ENCODE measurements around the gene ZNF226. TPM values are rescaled to one million over a fixed set of nuclear protein-coding genes. Genes with fewer than 3 reads are reported as not detected.
"Not testable (repeated sequence)": the region's sequence is repeated elsewhere in the genome, so short reads cannot be mapped to it uniquely, and the experiment has no call there.

The ZNF226 gene
- total RNA-seq, 1 donor from 2014 or later = 23.2 TPM

GRCh38 chr19:44164327-44164672 lies 600 bp upstream of the ZNF226 start:
- Mint-ChIP-seq H3K36me3 (ENCODE audit: low read depth, unreplicated experiment) (peaks cover 23% of the 10 kb centered on the region), H3K27me3 (ENCODE audit: unreplicated experiment) (peaks cover 2% of the 10 kb centered on the region), H3K9me3 (ENCODE audit: unreplicated experiment) (no peaks in the 10 kb centered on the region), H3K4me1 (ENCODE audit: unreplicated experiment) (peaks cover 26% of the 10 kb centered on the region), H3K27ac (ENCODE audit: unreplicated experiment) (peak overlapping the region; percentile 98), H3K4me3 (ENCODE audit: unreplicated experiment) (peak overlapping the region; percentile 98)
- no peak for DNase-seq (ENCODE audit: low spot score)
- TF ChIP-seq CTCF (IDR thresholded peaks at IDR 0.05; ENCODE audit: unreplicated experiment) = no peak

- Mint-ChIP-seq H3K36me3 (ENCODE audit: low read depth, unreplicated experiment) (peaks cover 72% of the 10 kb centered on the region), H3K4me1 (ENCODE audit: unreplicated experiment) (peaks cover 13% of the 10 kb centered on the region)
- DNase-seq (ENCODE audit: low spot score); H3K27me3 Mint-ChIP-seq (ENCODE audit: unreplicated experiment); H3K4me3 Mint-ChIP-seq (ENCODE audit: unreplicated experiment); H3K27ac Mint-ChIP-seq (ENCODE audit: unreplicated experiment); H3K9me3 Mint-ChIP-seq (ENCODE audit: unreplicated experiment): not testable (repeated sequence)
Observed at GRCh38 chr19:44170660-44171059, 5.8 kb downstream of the ZNF226 start.

GRCh38 chr19:44176590-44176989 lies 11.7 kb downstream of the ZNF226 start:
- DNase-seq (ENCODE audit: low spot score) = no peak
- TF ChIP-seq CTCF (IDR thresholded peaks at IDR 0.05; ENCODE audit: unreplicated experiment) = no peak
- Mint-ChIP-seq H3K4me1 (ENCODE audit: unreplicated experiment) (no peaks in the 10 kb centered on the region), H3K27me3 (ENCODE audit: unreplicated experiment) (peaks cover 2% of the 10 kb centered on the region), H3K36me3 (ENCODE audit: low read depth, unreplicated experiment) (peaks cover 67% of the 10 kb centered on the region), H3K9me3 (ENCODE audit: unreplicated experiment) (peaks cover 13% of the 10 kb centered on the region), H3K27ac (ENCODE audit: unreplicated experiment) (no peak overlapping the region), H3K4me3 (ENCODE audit: unreplicated experiment) (peak overlapping the region; percentile 66)

- no peak overlapping the region for H3K4me3 Mint-ChIP-seq (ENCODE audit: unreplicated experiment)
- DNase-seq (ENCODE audit: low spot score) = no peak
- peaks cover 10% of the 10 kb centered on the region for H3K9me3 Mint-ChIP-seq (ENCODE audit: unreplicated experiment)
- peaks cover 23% of the 10 kb centered on the region for H3K36me3 Mint-ChIP-seq (ENCODE audit: low read depth, unreplicated experiment)
- no peak for TF ChIP-seq CTCF (IDR thresholded peaks at IDR 0.05; ENCODE audit: unreplicated experiment)
- H3K4me1 Mint-ChIP-seq (ENCODE audit: unreplicated experiment) = no peaks in the 10 kb centered on the region
- H3K27ac Mint-ChIP-seq (ENCODE audit: unreplicated experiment) = no peak overlapping the region
- no peaks in the 10 kb centered on the region for H3K27me3 Mint-ChIP-seq (ENCODE audit: unreplicated experiment)
Observed at GRCh38 chr19:44180968-44181367, 16.1 kb downstream of the ZNF226 start.

GRCh38 chr19:44182145-44182544 lies 17.2 kb downstream of the ZNF226 start:
- peaks cover under 1% of the 10 kb centered on the region for H3K9me3 Mint-ChIP-seq (ENCODE audit: unreplicated experiment)
- no peaks in the 10 kb centered on the region for H3K4me1 Mint-ChIP-seq (ENCODE audit: unreplicated experiment)
- no peak for TF ChIP-seq CTCF (IDR thresholded peaks at IDR 0.05; ENCODE audit: unreplicated experiment)
- no peaks in the 10 kb centered on the region for H3K27me3 Mint-ChIP-seq (ENCODE audit: unreplicated experiment)
- no peak overlapping the region for H3K27ac Mint-ChIP-seq (ENCODE audit: unreplicated experiment)
- no peak overlapping the region for H3K4me3 Mint-ChIP-seq (ENCODE audit: unreplicated experiment)
- peaks cover 11% of the 10 kb centered on the region for H3K36me3 Mint-ChIP-seq (ENCODE audit: low read depth, unreplicated experiment)
- no peak for DNase-seq (ENCODE audit: low spot score)

GRCh38 chr19:44190020-44190419 lies 25.1 kb downstream of the ZNF226 start:
- no peak for TF ChIP-seq CTCF (IDR thresholded peaks at IDR 0.05; ENCODE audit: unreplicated experiment)
- Mint-ChIP-seq H3K4me1 (ENCODE audit: unreplicated experiment) (no peaks in the 10 kb centered on the region), H3K36me3 (ENCODE audit: low read depth, unreplicated experiment) (no peaks in the 10 kb centered on the region), H3K4me3 (ENCODE audit: unreplicated experiment) (no peak overlapping the region), H3K9me3 (ENCODE audit: unreplicated experiment) (no peaks in the 10 kb centered on the region), H3K27me3 (ENCODE audit: unreplicated experiment) (no peaks in the 10 kb centered on the region), H3K27ac (ENCODE audit: unreplicated experiment) (no peak overlapping the region)
- DNase-seq (ENCODE audit: low spot score) = no peak
